ENCODE measurements around the gene NPIPA1.
"Not testable (repeated sequence)": the region's sequence is repeated elsewhere in the genome, so short reads cannot be mapped to it uniquely, and the experiment has no call there.

DNA sequence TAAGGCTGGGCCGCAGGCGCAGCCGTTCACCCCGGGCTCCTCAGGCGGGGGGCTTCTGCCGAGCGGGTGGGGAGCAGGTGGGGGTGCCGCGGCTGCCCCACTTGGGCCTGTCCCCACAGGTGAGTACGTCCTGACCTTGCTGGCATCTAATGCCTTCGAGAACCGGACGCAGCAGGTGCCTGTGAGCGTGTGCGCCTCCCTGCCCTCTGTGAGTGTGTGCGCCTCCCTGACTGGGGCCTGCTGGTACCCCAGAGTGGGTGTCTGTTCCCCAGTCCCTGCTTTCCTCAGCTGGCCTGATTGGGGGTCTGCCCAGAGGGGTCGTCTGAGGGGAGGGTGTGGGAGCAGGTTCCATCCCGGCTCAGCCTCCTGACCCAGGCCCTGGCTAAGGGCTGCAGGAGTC, 12.3 kb upstream of the NPIPA1 start:
- TF ChIP-seq, protein P1, sequence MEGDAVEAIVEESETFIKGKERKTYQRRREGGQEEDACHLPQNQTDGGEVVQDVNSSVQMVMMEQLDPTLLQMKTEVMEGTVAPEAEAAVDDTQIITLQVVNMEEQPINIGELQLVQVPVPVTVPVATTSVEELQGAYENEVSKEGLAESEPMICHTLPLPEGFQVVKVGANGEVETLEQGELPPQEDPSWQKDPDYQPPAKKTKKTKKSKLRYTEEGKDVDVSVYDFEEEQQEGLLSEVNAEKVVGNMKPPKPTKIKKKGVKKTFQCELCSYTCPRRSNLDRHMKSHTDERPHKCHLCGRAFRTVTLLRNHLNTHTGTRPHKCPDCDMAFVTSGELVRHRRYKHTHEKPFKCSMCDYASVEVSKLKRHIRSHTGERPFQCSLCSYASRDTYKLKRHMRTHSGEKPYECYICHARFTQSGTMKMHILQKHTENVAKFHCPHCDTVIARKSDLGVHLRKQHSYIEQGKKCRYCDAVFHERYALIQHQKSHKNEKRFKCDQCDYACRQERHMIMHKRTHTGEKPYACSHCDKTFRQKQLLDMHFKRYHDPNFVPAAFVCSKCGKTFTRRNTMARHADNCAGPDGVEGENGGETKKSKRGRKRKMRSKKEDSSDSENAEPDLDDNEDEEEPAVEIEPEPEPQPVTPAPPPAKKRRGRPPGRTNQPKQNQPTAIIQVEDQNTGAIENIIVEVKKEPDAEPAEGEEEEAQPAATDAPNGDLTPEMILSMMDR (IDR thresholded peaks at IDR 0.05): not testable (repeated sequence)
- not testable (repeated sequence) for TF ChIP-seq POLR2A (IDR thresholded peaks at IDR 0.05)

Data from testis (tissue), 2 donors.